ENCODE results near the gene FMO3. TPM values are rescaled to one million over a fixed set of nuclear protein-coding genes. Genes with fewer than 3 reads are reported as not detected.

Gene FMO3
- total RNA-seq, 2 experiments from 2014 or later: not detected

DNA sequence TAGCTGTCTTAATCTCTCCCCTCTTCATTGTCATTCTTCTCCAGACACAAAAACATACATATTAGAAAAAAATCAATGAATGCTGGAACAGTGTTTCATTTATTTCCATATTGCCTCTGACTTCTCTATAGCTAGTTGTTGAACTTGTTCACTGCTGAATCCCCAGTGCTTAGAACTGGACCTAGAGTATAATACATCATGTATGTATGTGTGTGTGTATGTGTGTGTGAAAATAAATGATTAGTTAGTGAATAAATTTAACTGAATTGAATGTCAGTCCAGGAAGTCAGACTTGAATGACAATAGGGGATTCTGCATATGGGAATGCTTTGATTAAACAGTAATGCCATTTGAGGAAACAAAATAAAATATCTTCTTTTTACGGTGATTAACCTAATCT, 36.4 kb downstream of the FMO3 start:
- Mint-ChIP-seq H3K4me3 (no peak overlapping the region), H3K27me3 (no peaks in the 10 kb centered on the region), H3K36me3 (ENCODE audit: low read depth) (no peaks in the 10 kb centered on the region), H3K9me3 (no peaks in the 10 kb centered on the region), H3K4me1 (no peaks in the 10 kb centered on the region), H3K27ac (no peak overlapping the region)
- ChIA-PET POLR2A (no interaction called here), CTCF (no interaction called here)
- DNase-seq: no peak

GRCh38 chr1:171127501-171127900, 36.8 kb downstream of the FMO3 start:
- Mint-ChIP-seq H3K4me1 (no peaks in the 10 kb centered on the region), H3K27ac (no peak overlapping the region), H3K27me3 (no peaks in the 10 kb centered on the region), H3K4me3 (no peak overlapping the region), H3K9me3 (no peaks in the 10 kb centered on the region), H3K36me3 (ENCODE audit: low read depth) (no peaks in the 10 kb centered on the region)
- CTCF ChIA-PET: no interaction called here
- DNase-seq: no peak
- POLR2A ChIA-PET: no interaction called here

- POLR2A ChIA-PET: no interaction called here
- CTCF ChIA-PET: no interaction called here
- H3K4me3 Mint-ChIP-seq: no peak overlapping the region
- H3K9me3 Mint-ChIP-seq: no peaks in the 10 kb centered on the region
- H3K27ac Mint-ChIP-seq: no peak overlapping the region
- no peaks in the 10 kb centered on the region for H3K36me3 Mint-ChIP-seq (ENCODE audit: low read depth)
- no peaks in the 10 kb centered on the region for H3K4me1 Mint-ChIP-seq
- no peak for DNase-seq
- no peaks in the 10 kb centered on the region for H3K27me3 Mint-ChIP-seq
Observed at GRCh38 chr1:171128463-171128862, 37.8 kb downstream of the FMO3 start.

- POLR2A ChIA-PET: no interaction called here
- peaks cover 8% of the 10 kb centered on the region for H3K27me3 Mint-ChIP-seq
- no peak overlapping the region for H3K4me3 Mint-ChIP-seq
- H3K9me3 Mint-ChIP-seq: no peaks in the 10 kb centered on the region
- no peaks in the 10 kb centered on the region for H3K4me1 Mint-ChIP-seq
- H3K27ac Mint-ChIP-seq: no peak overlapping the region
- CTCF ChIA-PET: no interaction called here
- no peaks in the 10 kb centered on the region for H3K36me3 Mint-ChIP-seq (ENCODE audit: low read depth)
- no peak for DNase-seq
Observed at GRCh38 chr1:171134204-171134923, 43.7 kb downstream of the FMO3 start.

DNA sequence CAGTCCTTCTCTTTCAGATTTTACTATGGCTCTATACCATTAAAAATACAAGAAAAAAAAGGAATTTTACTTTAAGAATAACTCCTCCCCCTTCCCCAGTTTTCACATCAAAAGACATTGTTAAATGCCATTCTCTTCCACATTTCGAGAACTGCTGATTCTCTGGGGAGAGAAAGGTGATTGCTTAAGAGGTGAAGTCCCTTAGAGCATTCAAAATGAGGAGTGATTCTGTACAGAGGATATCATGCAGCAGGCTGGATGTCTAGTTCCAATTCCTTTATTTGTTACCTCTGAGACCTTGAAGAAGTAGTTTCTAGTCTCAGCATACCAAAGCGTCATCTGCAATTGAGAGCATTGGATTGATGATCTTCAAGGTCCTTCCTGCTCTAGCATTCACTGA, 46.9 kb downstream of the FMO3 start:
- H3K27me3 Mint-ChIP-seq: peaks cover 10% of the 10 kb centered on the region
- no peak overlapping the region for H3K27ac Mint-ChIP-seq
- DNase-seq: no peak
- H3K36me3 Mint-ChIP-seq (ENCODE audit: low read depth): no peaks in the 10 kb centered on the region
- no peaks in the 10 kb centered on the region for H3K4me1 Mint-ChIP-seq
- H3K4me3 Mint-ChIP-seq: no peak overlapping the region
- ChIA-PET CTCF (no interaction called here), POLR2A (no interaction called here)
- H3K9me3 Mint-ChIP-seq: no peaks in the 10 kb centered on the region

- Mint-ChIP-seq H3K9me3 (no peaks in the 10 kb centered on the region), H3K36me3 (ENCODE audit: low read depth) (no peaks in the 10 kb centered on the region), H3K27ac (no peak overlapping the region), H3K4me3 (no peak overlapping the region), H3K4me1 (no peaks in the 10 kb centered on the region), H3K27me3 (peaks cover 12% of the 10 kb centered on the region)
- CTCF ChIA-PET: no interaction called here
- POLR2A ChIA-PET: no interaction called here
- DNase-seq: no peak
Observed at GRCh38 chr1:171138980-171139379, 48.3 kb downstream of the FMO3 start.

- H3K4me3 Mint-ChIP-seq: no peak overlapping the region
- no peak overlapping the region for H3K27ac Mint-ChIP-seq
- H3K4me1 Mint-ChIP-seq: no peaks in the 10 kb centered on the region
- peaks cover 12% of the 10 kb centered on the region for H3K27me3 Mint-ChIP-seq
- no peaks in the 10 kb centered on the region for H3K9me3 Mint-ChIP-seq
- no peaks in the 10 kb centered on the region for H3K36me3 Mint-ChIP-seq (ENCODE audit: low read depth)
- no peak for DNase-seq
- POLR2A ChIA-PET: no interaction called here
- CTCF ChIA-PET: no interaction called here
Observed at GRCh38 chr1:171139890-171140289, 49.2 kb downstream of the FMO3 start.

DNA sequence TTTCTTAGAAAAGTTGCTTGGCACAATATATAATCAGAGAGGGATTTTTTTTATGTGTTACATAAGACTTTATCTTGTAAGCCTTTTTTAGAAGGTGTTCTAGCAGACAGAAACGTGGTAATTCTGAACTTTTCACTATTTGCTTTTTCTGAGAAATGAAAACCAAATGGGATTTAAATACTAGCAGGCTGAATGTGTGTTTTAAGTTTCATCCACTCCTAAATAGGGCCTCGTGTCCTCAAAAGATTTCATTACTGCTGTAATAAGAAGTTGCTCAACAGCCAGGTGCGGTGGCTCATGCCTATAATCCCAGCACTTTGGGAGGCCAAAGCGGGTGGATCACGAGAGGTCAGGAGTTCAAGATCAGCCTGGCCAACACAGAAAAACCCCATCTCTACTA, 49.7 kb downstream of the FMO3 start:
- H3K4me1 Mint-ChIP-seq: no peaks in the 10 kb centered on the region

GRCh38 chr1:171140956-171141687, 50.4 kb downstream of the FMO3 start:
- peaks cover 10% of the 10 kb centered on the region for H3K27me3 Mint-ChIP-seq
- ChIA-PET POLR2A (no interaction called here), CTCF (interaction anchor here (1.5 kb wide), 1 partner anchor 48 kb away, joined by 4 read pairs; no protein-coding TSS in a partner anchor)
- no peaks in the 10 kb centered on the region for H3K9me3 Mint-ChIP-seq
- DNase-seq: no peak
- no peaks in the 10 kb centered on the region for H3K36me3 Mint-ChIP-seq (ENCODE audit: low read depth)
- no peak overlapping the region for H3K27ac Mint-ChIP-seq
- no peaks in the 10 kb centered on the region for H3K4me1 Mint-ChIP-seq
- H3K4me3 Mint-ChIP-seq: no peak overlapping the region

More for the DNA sequence above, 49.7 kb downstream of the FMO3 start:
- Mint-ChIP-seq H3K27ac (no peak overlapping the region), H3K9me3 (no peaks in the 10 kb centered on the region), H3K4me3 (no peak overlapping the region), H3K27me3 (peaks cover 12% of the 10 kb centered on the region), H3K36me3 (ENCODE audit: low read depth) (no peaks in the 10 kb centered on the region)
- DNase-seq: no peak
- ChIA-PET POLR2A (no interaction called here), CTCF (no interaction called here)

- no peak overlapping the region for H3K27ac Mint-ChIP-seq
- ChIA-PET POLR2A (no interaction called here), CTCF (interaction anchor here (1.5 kb wide), 1 partner anchor 47 kb away, joined by 4 read pairs; no protein-coding TSS in a partner anchor)
- no peaks in the 10 kb centered on the region for H3K9me3 Mint-ChIP-seq
- H3K27me3 Mint-ChIP-seq: peaks cover 7% of the 10 kb centered on the region
- H3K4me1 Mint-ChIP-seq: no peaks in the 10 kb centered on the region
- H3K36me3 Mint-ChIP-seq (ENCODE audit: low read depth): no peaks in the 10 kb centered on the region
- no peak overlapping the region for H3K4me3 Mint-ChIP-seq
- no peak for DNase-seq
Observed at GRCh38 chr1:171141688-171142415, 51.1 kb downstream of the FMO3 start.

GRCh38 chr1:171142416-171143385, 52.0 kb downstream of the FMO3 start:
- no peaks in the 10 kb centered on the region for H3K4me1 Mint-ChIP-seq
- ChIA-PET POLR2A (no interaction called here), CTCF (interaction anchor here (1.5 kb wide), 1 partner anchor 47 kb away, joined by 4 read pairs; no protein-coding TSS in a partner anchor)
- peaks cover 7% of the 10 kb centered on the region for H3K27me3 Mint-ChIP-seq
- H3K9me3 Mint-ChIP-seq: no peaks in the 10 kb centered on the region
- H3K36me3 Mint-ChIP-seq (ENCODE audit: low read depth): no peaks in the 10 kb centered on the region
- no peak overlapping the region for H3K27ac Mint-ChIP-seq
- no peak overlapping the region for H3K4me3 Mint-ChIP-seq
- DNase-seq: no peak

- H3K27me3 Mint-ChIP-seq: no peaks in the 10 kb centered on the region
- ChIA-PET POLR2A (no interaction called here), CTCF (no interaction called here)
- H3K4me1 Mint-ChIP-seq: no peaks in the 10 kb centered on the region
- no peak overlapping the region for H3K27ac Mint-ChIP-seq
- no peaks in the 10 kb centered on the region for H3K9me3 Mint-ChIP-seq
- no peak overlapping the region for H3K4me3 Mint-ChIP-seq
- H3K36me3 Mint-ChIP-seq (ENCODE audit: low read depth): no peaks in the 10 kb centered on the region
- no peak for DNase-seq
Observed at GRCh38 chr1:171150156-171150555, 59.5 kb downstream of the FMO3 start.

- Mint-ChIP-seq H3K27ac (no peak overlapping the region), H3K4me1 (no peaks in the 10 kb centered on the region), H3K36me3 (ENCODE audit: low read depth) (no peaks in the 10 kb centered on the region), H3K4me3 (no peak overlapping the region), H3K9me3 (no peaks in the 10 kb centered on the region), H3K27me3 (no peaks in the 10 kb centered on the region)
- POLR2A ChIA-PET: no interaction called here
- CTCF ChIA-PET: no interaction called here
- DNase-seq: no peak
Observed at GRCh38 chr1:171152549-171152948, 61.8 kb downstream of the FMO3 start.

Measured in activated CD4-positive, alpha-beta memory T cell treated with anti-CD3 and anti-CD28 coated beads, Interleukin-2, amount 10 ng/mL, durations not matched to agents 7 days and 5 days (primary cell).